Common myeloid progenitor, CD34-positive (primary cell): ENCODE data around the gene ENOSF1.

Source experiments
- CTCF ChIA-PET: fragments of 350-600 bp; sonication (Branson Sonifier 250); formaldehyde crosslinking; loops from one replicate; lab custom pipeline; 2021; ENCODE audit warnings: antibody characterized with exemption; lab: Charles Lee
- POLR2A ChIA-PET: fragments of 350-600 bp; sonication (Branson Sonifier 250); formaldehyde crosslinking; loops from one replicate; lab custom pipeline; 2021; ENCODE audit warnings: antibody characterized with exemption; lab: Charles Lee
- DNase-seq, 3 donors: peaks; one replicate each; pipeline versions ENCODE4 v3.0.0 to v3.0.0-alpha.2; 2013
- H3K27ac ChIP-seq, 2 experiments: 1 replicate in 1 of 2; 2 replicates in 1 of 2; pipeline ENCODE4 v1.7.0; 2013; ENCODE audit warnings: inconsistent platforms in 2 of 2, low read length in 2 of 2, mild to moderate bottlenecking in 2 of 2, low read depth in 1 of 2, moderate library complexity in 1 of 2; ENCODE audit not compliant: severe bottlenecking in 2 of 2, insufficient read depth in 1 of 2, poor library complexity in 1 of 2
- H3K27me3 ChIP-seq, 5 experiments: replicated peaks in 2 of 5; 1 replicate in 3 of 5; 2 replicates in 2 of 5; pipeline versions ENCODE4 v1.6.1 to v1.7.0; 2013; ENCODE audit warnings: low read length in 4 of 5, mild to moderate bottlenecking in 2 of 5, moderate library complexity in 2 of 5, inconsistent platforms in 1 of 5; ENCODE audit not compliant: insufficient read depth in 5 of 5, control insufficient read depth in 4 of 5
- H3K36me3 ChIP-seq, 4 experiments: 1 replicate in 2 of 4; 2 replicates in 2 of 4; pipeline versions ENCODE4 v1.6.1 to v1.7.0; 2013; ENCODE audit warnings: low read length in 3 of 4, control low read depth in 1 of 4, mild to moderate bottlenecking in 1 of 4; ENCODE audit not compliant: control insufficient read depth in 4 of 4, insufficient read depth in 4 of 4
- H3K4me1 ChIP-seq, 4 experiments: 1 replicate in 3 of 4; 2 replicates in 1 of 4; pipeline versions ENCODE4 v1.6.1 to v1.7.1; 2013; ENCODE audit warnings: low read length in 3 of 4, mild to moderate bottlenecking in 3 of 4, control low read depth in 1 of 4, inconsistent platforms in 1 of 4, moderate library complexity in 1 of 4; ENCODE audit not compliant: control insufficient read depth in 4 of 4, insufficient read depth in 4 of 4; ENCODE audit errors: control extremely low read depth in 1 of 4
- H3K4me3 ChIP-seq, 7 experiments: 1 replicate in 4 of 7; 2 replicates in 3 of 7; pipeline versions ENCODE4 v1.5.1 to v1.7.0; 2013; ENCODE audit warnings: mild to moderate bottlenecking in 7 of 7, low read length in 6 of 7, moderate library complexity in 6 of 7, inconsistent platforms in 2 of 7, low read depth in 2 of 7, control low read depth in 1 of 7; ENCODE audit not compliant: insufficient read depth in 4 of 7, control insufficient read depth in 1 of 7; ENCODE audit errors: extremely low read depth in 1 of 7
- H3K9me3 ChIP-seq, 5 experiments: 1 replicate in 4 of 5; 2 replicates in 1 of 5; pipeline versions ENCODE4 v1.6.1 to v1.7.1; 2013; ENCODE audit warnings: low read length in 4 of 5, mild to moderate bottlenecking in 2 of 5, inconsistent platforms in 1 of 5, low read depth in 1 of 5, moderate library complexity in 1 of 5; ENCODE audit not compliant: control insufficient read depth in 4 of 5, insufficient read depth in 2 of 5; ENCODE audit errors: control extremely low read depth in 1 of 5
- WGBS: methylation state at CpG from one replicate; pipeline ENCODE4 v1.1.5; 2013; ENCODE audit not compliant: insufficient coverage; 5-methylcytosine and 5-hydroxymethylcytosine counted together

Gene ENOSF1

GRCh38 chr18:652131-652530 lies 60.3 kb downstream of the ENOSF1 start:
- WGBS = no CpG with 5 or more reads among the region's 4 CpGs
- Histone ChIP-seq H3K27me3 (no peaks in the 10 kb centered on the region), H3K9me3 (no peaks in the 10 kb centered on the region), H3K4me1 (peaks cover 3 to 27% (median 13%) of the 10 kb centered on the region in 4 experiments), H3K4me3 (no peak overlapping the region), H3K36me3 (no peaks in the 10 kb centered on the region), H3K27ac (no peak overlapping the region)
- no peak for DNase-seq
- POLR2A ChIA-PET = no interaction called here
- CTCF ChIA-PET = interaction anchor here (1.0 kb wide), 3 partner anchors 22 to 178 kb away, joined by 3 read pairs; no protein-coding TSS in a partner anchor

- DNase-seq = peak; percentile 55 to 91 (median 87)
- H3K36me3 ChIP-seq = no peaks in the 10 kb centered on the region
- POLR2A ChIA-PET = no interaction called here
- H3K9me3 ChIP-seq = no peaks in the 10 kb centered on the region
- peak overlapping the region in 5 of 7 experiments; percentile 2 to 68 (median 44) for H3K4me3 ChIP-seq
- CTCF ChIA-PET = interaction anchor here (0.7 kb wide), 3 partner anchors 15 to 41 kb away, joined by 3 read pairs; no protein-coding TSS in a partner anchor
- no peak overlapping the region for H3K27ac ChIP-seq
- H3K4me1 ChIP-seq = peaks cover 3 to 25% (median 12%) of the 10 kb centered on the region in 4 experiments
- H3K27me3 ChIP-seq = no peaks in the 10 kb centered on the region
- WGBS = 18% methylated on average over 4 of the region's 6 CpGs
Measured at GRCh38 chr18:650428-650858, 62.0 kb downstream of the ENOSF1 start.

- Histone ChIP-seq H3K4me3 (no peak overlapping the region), H3K36me3 (no peaks in the 10 kb centered on the region), H3K9me3 (no peaks in the 10 kb centered on the region), H3K27ac (no peak overlapping the region), H3K27me3 (no peaks in the 10 kb centered on the region), H3K4me1 (peaks cover 3 to 25% (median 12%) of the 10 kb centered on the region in 4 experiments)
- WGBS = 85% methylated on average over 3 of the region's 5 CpGs
- no peak for DNase-seq
- POLR2A ChIA-PET = no interaction called here
- CTCF ChIA-PET = interaction anchor here (1.0 kb wide), 1 partner anchor 204 kb away, joined by 3 read pairs; no protein-coding TSS in a partner anchor
Measured at GRCh38 chr18:649341-649740, 63.1 kb downstream of the ENOSF1 start.

GRCh38 chr18:647304-647703 lies 65.1 kb downstream of the ENOSF1 start:
- DNase-seq = no peak
- no peaks in the 10 kb centered on the region for H3K36me3 ChIP-seq
- no peaks in the 10 kb centered on the region for H3K9me3 ChIP-seq
- H3K27me3 ChIP-seq = no peaks in the 10 kb centered on the region
- H3K27ac ChIP-seq = no peak overlapping the region
- CTCF ChIA-PET = interaction anchor here (1.2 kb wide), 1 partner anchor 29 kb away, joined by 3 read pairs; no protein-coding TSS in a partner anchor
- peaks cover 3 to 12% (median 9%) of the 10 kb centered on the region in 4 experiments for H3K4me1 ChIP-seq
- 96% methylated on average over 5 of the region's 5 CpGs for WGBS
- H3K4me3 ChIP-seq = no peak overlapping the region
- POLR2A ChIA-PET = no interaction called here

DNA sequence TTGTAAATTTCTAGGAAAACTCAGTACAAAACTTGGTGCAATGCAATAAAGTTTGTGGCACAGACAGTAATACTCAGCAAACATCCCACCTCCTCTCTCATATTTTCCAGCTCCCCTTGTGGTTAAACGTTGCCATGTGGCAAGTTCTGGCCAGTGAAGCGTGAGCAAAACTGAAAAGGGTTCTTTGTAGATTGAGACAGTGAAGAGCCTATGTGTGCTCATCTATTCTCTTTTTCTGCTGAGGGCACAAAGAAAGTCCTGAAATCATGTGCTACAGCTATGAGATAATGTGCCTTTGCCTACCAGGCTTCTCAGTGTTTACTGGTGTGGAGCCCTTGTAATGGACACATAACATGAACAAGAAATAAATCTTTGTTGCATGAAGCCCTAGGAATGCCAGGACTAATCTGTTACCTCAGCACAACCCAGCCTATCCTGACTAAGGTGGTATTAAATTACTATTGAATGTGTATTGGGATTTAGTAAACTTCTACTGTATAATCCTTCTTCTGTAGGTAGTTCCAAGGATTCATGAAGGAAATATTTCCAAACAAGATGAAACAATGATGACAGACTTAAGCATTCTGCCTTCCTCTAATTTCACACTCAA lies 67.9 kb downstream of the ENOSF1 start:
- peak in 2 of 3 donors; percentile 9 to 19 for DNase-seq
- H3K4me3 ChIP-seq = no peak overlapping the region
- CTCF ChIA-PET = interaction anchor here (0.8 to 3.0 kb wide), 4 partner anchors 9 to 24 kb away, joined by 3 to 11 read pairs (median 3); no protein-coding TSS in a partner anchor
- no peaks in the 10 kb centered on the region for H3K9me3 ChIP-seq
- POLR2A ChIA-PET = no interaction called here
- 57% methylated on average over 2 of the region's 2 CpGs for WGBS
- no peak overlapping the region for H3K27ac ChIP-seq
- no peaks in the 10 kb centered on the region for H3K4me1 ChIP-seq
- no peaks in the 10 kb centered on the region for H3K27me3 ChIP-seq
- H3K36me3 ChIP-seq = no peaks in the 10 kb centered on the region

DNA sequence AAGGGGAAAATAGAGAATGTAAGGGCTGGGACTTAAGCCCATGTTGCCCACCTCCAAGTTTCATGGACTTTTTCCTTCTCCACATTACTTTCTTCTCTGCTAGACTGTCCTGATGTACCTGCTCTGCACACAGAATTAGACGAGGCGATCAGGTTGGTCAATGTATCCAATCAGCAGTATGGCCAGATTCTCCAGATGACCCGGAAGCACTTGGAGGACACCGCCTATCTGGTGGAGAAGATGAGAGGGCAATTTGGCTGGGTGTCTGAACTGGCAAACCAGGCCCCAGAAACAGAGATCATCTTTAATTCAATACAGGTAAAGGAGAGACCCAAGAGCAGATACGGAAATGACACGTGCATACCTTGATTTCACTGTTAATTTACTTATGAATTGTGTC lies 71.2 kb downstream of the ENOSF1 start:
- no peak overlapping the region for H3K4me3 ChIP-seq
- no peaks in the 10 kb centered on the region for H3K27me3 ChIP-seq
- 100% methylated on average over 3 of the region's 6 CpGs for WGBS
- H3K36me3 ChIP-seq = no peaks in the 10 kb centered on the region
- ChIA-PET POLR2A (no interaction called here), CTCF (interaction anchor here (0.9 to 3.5 kb wide), 4 partner anchors 10 to 71 kb away, joined by 3 to 16 read pairs (median 8); no protein-coding TSS in a partner anchor)
- no peaks in the 10 kb centered on the region for H3K4me1 ChIP-seq
- H3K27ac ChIP-seq = no peak overlapping the region
- H3K9me3 ChIP-seq = no peaks in the 10 kb centered on the region
- DNase-seq = no peak

GRCh38 chr18:635171-635570 lies 77.3 kb downstream of the ENOSF1 start:
- POLR2A ChIA-PET = interaction anchor here (0.7 kb wide), 1 partner anchor 83 kb away, joined by 3 read pairs; no protein-coding TSS in a partner anchor
- Histone ChIP-seq H3K4me3 (no peak overlapping the region), H3K36me3 (no peaks in the 10 kb centered on the region), H3K27me3 (no peaks in the 10 kb centered on the region), H3K4me1 (no peaks in the 10 kb centered on the region), H3K27ac (no peak overlapping the region), H3K9me3 (no peaks in the 10 kb centered on the region)
- CTCF ChIA-PET = interaction anchor here (0.5 to 1.0 kb wide), 2 partner anchors 10 to 15 kb away, joined by 3 read pairs; no protein-coding TSS in a partner anchor
- WGBS = 93% methylated on average over 5 of the region's 8 CpGs
- no peak for DNase-seq
